Measurements from ENCODE around the gene UMAD1. TPM values are rescaled to one million over a fixed set of nuclear protein-coding genes. Genes with fewer than 3 reads are reported as not detected.

The UMAD1 gene
- polyA plus RNA-seq, 3 donors = 6.2 to 22.7 (median 18.6) TPM

DNA sequence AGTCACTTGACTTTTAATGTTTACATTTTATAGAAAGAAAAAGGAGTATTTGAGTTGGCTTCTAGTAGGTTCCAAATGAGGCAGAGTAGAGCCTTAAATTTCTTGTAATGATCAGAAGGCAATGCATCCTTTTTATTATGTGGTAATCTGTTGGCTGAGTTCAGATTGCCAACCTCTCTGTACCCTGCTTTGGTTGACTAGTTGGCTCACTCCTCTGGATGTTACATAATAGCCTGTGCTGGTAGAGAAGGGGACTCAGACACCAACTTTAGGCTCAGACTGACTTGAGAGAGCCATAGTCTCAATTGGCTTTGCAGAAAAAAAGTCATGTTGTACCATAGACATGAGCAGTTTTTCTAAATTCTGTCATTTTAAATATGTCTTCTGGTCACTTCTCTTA lies 281.3 kb downstream of the UMAD1 start:
- no peaks in the 10 kb centered on the region for H3K79me2 ChIP-seq (ENCODE audit: insufficient read depth, low read length)
- no peak overlapping the region for H3K4me2 ChIP-seq (replicated peaks; ENCODE audit: extremely low read depth, low read length, poor library complexity, severe bottlenecking)
- DNase-seq = no peak
- Mint-ChIP-seq H3K9me3 (no peaks in the 10 kb centered on the region), H3K4me3 (no peak overlapping the region), H3K36me3 (no peaks in the 10 kb centered on the region), H3K27me3 (ENCODE audit: low read depth in 3 of 3) (peaks cover 0 to 2% (median 0%) of the 10 kb centered on the region in 3 donors), H3K27ac (no peak overlapping the region), H3K4me1 (no peaks in the 10 kb centered on the region)
- no peak overlapping the region for H2AFZ ChIP-seq (ENCODE audit: insufficient read depth, low read depth, low read length, poor library complexity, severe bottlenecking)
- H3K9ac ChIP-seq (ENCODE audit: insufficient read depth, low read length, poor library complexity, severe bottlenecking) = no peak overlapping the region
- no peaks in the 10 kb centered on the region for H4K20me1 ChIP-seq (ENCODE audit: insufficient read depth, low read length)
- H3K4me1 ChIP-seq (ENCODE audit: control insufficient read depth in 1 of 2, insufficient read depth in 2 of 2, low read length in 2 of 2) = no peaks in the 10 kb centered on the region
- no peak overlapping the region for H3K4me3 ChIP-seq (replicated peaks in 1 of 3; ENCODE audit: low read depth in 2 of 3, low read length in 3 of 3)
- H3K9me3 ChIP-seq (replicated peaks in 1 of 2; ENCODE audit: control insufficient read depth in 1 of 2, insufficient read depth in 1 of 2, low read length in 2 of 2) = no peaks in the 10 kb centered on the region
- H3K27me3 ChIP-seq (ENCODE audit: control insufficient read depth in 2 of 2, insufficient read depth in 2 of 2, low read length in 2 of 2) = no peaks in the 10 kb centered on the region
- intact Hi-C loops (cut with micrococcal nuclease) = no loop called here
- H3K36me3 ChIP-seq (replicated peaks in 1 of 2; ENCODE audit: control insufficient read depth in 1 of 2, insufficient read depth in 2 of 2, low read length in 2 of 2) = no peaks in the 10 kb centered on the region
- TF ChIP-seq, protein P1, sequence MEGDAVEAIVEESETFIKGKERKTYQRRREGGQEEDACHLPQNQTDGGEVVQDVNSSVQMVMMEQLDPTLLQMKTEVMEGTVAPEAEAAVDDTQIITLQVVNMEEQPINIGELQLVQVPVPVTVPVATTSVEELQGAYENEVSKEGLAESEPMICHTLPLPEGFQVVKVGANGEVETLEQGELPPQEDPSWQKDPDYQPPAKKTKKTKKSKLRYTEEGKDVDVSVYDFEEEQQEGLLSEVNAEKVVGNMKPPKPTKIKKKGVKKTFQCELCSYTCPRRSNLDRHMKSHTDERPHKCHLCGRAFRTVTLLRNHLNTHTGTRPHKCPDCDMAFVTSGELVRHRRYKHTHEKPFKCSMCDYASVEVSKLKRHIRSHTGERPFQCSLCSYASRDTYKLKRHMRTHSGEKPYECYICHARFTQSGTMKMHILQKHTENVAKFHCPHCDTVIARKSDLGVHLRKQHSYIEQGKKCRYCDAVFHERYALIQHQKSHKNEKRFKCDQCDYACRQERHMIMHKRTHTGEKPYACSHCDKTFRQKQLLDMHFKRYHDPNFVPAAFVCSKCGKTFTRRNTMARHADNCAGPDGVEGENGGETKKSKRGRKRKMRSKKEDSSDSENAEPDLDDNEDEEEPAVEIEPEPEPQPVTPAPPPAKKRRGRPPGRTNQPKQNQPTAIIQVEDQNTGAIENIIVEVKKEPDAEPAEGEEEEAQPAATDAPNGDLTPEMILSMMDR (IDR thresholded peaks at IDR 0.05) = no peak
- H3K27ac ChIP-seq (ENCODE audit: low read depth in 1 of 2, low read length in 2 of 2) = no peak overlapping the region

DNA sequence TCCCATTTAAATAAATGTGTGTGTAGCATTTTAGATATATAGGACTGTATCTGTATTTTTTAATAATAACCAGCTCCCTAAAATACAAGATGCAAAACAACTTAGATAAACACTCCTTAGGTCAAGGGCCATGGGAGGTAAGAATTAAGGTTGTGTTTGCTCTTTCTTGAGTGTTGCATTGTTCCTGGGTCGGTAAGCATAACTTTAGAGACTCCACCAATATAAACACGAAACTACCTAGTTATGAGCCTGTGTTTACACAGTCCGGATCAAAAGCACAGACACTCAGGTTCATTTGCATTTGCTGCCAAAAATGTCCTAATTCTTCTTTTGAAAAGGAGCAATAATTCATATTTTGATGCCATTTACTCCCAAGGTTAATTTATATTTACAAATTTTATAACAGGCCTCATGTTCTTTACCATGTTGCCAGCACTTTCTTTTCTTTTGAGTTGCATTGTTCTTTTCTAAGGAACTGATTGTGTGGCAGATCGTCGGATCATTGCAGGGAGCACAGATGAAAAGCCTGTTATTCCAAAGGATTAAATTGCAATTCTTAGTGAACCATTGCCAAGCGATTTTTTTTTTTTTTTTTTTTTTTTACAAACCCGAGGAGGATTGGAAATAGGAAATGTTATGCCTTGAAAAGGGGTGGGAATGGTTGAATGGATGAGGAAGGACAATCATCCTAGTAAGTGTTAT lies 282.3 kb downstream of the UMAD1 start:
- H3K4me3 Mint-ChIP-seq = no peak overlapping the region
- no peaks in the 10 kb centered on the region for H3K9me3 Mint-ChIP-seq

More for the DNA sequence above, 282.3 kb downstream of the UMAD1 start:
- Histone ChIP-seq H2AFZ (ENCODE audit: insufficient read depth, low read depth, low read length, poor library complexity, severe bottlenecking) (no peak overlapping the region), H3K79me2 (ENCODE audit: insufficient read depth, low read length) (no peaks in the 10 kb centered on the region), H3K36me3 (replicated peaks in 1 of 2; ENCODE audit: control insufficient read depth in 1 of 2, insufficient read depth in 2 of 2, low read length in 2 of 2) (no peaks in the 10 kb centered on the region), H3K9me3 (replicated peaks in 1 of 2; ENCODE audit: control insufficient read depth in 1 of 2, insufficient read depth in 1 of 2, low read length in 2 of 2) (no peaks in the 10 kb centered on the region), H3K4me2 (replicated peaks; ENCODE audit: extremely low read depth, low read length, poor library complexity, severe bottlenecking) (no peak overlapping the region), H4K20me1 (ENCODE audit: insufficient read depth, low read length) (no peaks in the 10 kb centered on the region), H3K27ac (ENCODE audit: low read depth in 1 of 2, low read length in 2 of 2) (no peak overlapping the region), H3K4me1 (ENCODE audit: control insufficient read depth in 1 of 2, insufficient read depth in 2 of 2, low read length in 2 of 2) (no peaks in the 10 kb centered on the region), H3K9ac (ENCODE audit: insufficient read depth, low read length, poor library complexity, severe bottlenecking) (no peak overlapping the region), H3K27me3 (ENCODE audit: control insufficient read depth in 2 of 2, insufficient read depth in 2 of 2, low read length in 2 of 2) (no peaks in the 10 kb centered on the region), H3K4me3 (replicated peaks in 1 of 3; ENCODE audit: low read depth in 2 of 3, low read length in 3 of 3) (no peak overlapping the region)
- no peak for DNase-seq
- Mint-ChIP-seq H3K4me1 (no peaks in the 10 kb centered on the region), H3K36me3 (no peaks in the 10 kb centered on the region), H3K27me3 (ENCODE audit: low read depth in 3 of 3) (peaks cover 0 to 2% (median 2%) of the 10 kb centered on the region in 3 donors), H3K27ac (no peak overlapping the region)
- WGBS (ENCODE audit: insufficient coverage) = 100% methylated on average over 2 of the region's 7 CpGs
- intact Hi-C loops (cut with micrococcal nuclease) = no loop called here
- TF ChIP-seq, protein P1 (IDR thresholded peaks at IDR 0.05) = no peak

All from CD14-positive monocyte (primary cell).